A549 (cell line): ENCODE data around the gene SSH2. TPM values are rescaled to one million over a fixed set of nuclear protein-coding genes. Genes with fewer than 3 reads are reported as not detected.

Source experiments
- ATAC-seq, 2 experiments: fragments of 200-7000 bp in 1 of 2; fragments of >200 bp in 1 of 2; cut with Nextera tagmentation in 1 of 2; cut with Tn5 transposase in 1 of 2; 3 replicates each; pipeline versions ENCODE4 v1.8.0 to v1.9.1; 2018 to 2020; ENCODE audit warnings: mild to moderate bottlenecking in 1 of 2, moderate library complexity in 1 of 2
- CTCF ChIA-PET: fragments of 300-600 bp; sonication (Branson Sonifier 250); formaldehyde crosslinking; extraction: SDS; loops from one replicate; lab custom pipeline; 2021; ENCODE audit warnings: antibody characterized with exemption, inconsistent platforms; lab: Yijun Ruan, JAX
- POLR2A ChIA-PET: fragments of 350-600 bp; formaldehyde crosslinking; extraction: SDS; loops from one replicate; lab custom pipeline; 2021; ENCODE audit warnings: antibody characterized with exemption, inconsistent platforms; lab: Yijun Ruan, JAX
- DNase-seq, 2 experiments: peaks; one replicate each; pipeline versions ENCODE4 v3.0.0 to v3.0.0-alpha.2; 2011 to 2016; ENCODE audit warnings: low read depth in 1 of 2, low spot score in 1 of 2
- FAIRE-seq: peaks from 2 replicates; lab custom pipeline; 2011; peaks lifted over from hg19 to GRCh38; lab: Jason Lieb, UNC
- H3K27ac ChIP-seq, 2 experiments: fragments of >200 bp; sonication (Bioruptor Twin); formaldehyde crosslinking; 3 replicates each; pipeline ENCODE4 v1.5.1; 2016 to 2017
- H3K4me1 ChIP-seq: fragments of >200 bp; sonication (Bioruptor Twin); formaldehyde crosslinking; 3 replicates; pipeline ENCODE4 v1.6.1; 2016
- H3K4me2 ChIP-seq: fragments of >200 bp; sonication (Bioruptor Twin); formaldehyde crosslinking; 3 replicates; pipeline ENCODE4 v1.6.1; 2016
- H3K4me3 ChIP-seq: fragments of >200 bp; sonication (Bioruptor Twin); formaldehyde crosslinking; 3 replicates; pipeline ENCODE4 v1.5.1; 2016
- H3K9me3 ChIP-seq: fragments of >200 bp; sonication (Bioruptor Twin); formaldehyde crosslinking; 3 replicates; pipeline ENCODE4 v1.6.1; 2016
- ATOH8 ChIP-seq: fragments of 250-450 bp; sonication (Bioruptor Pico); IDR thresholded peaks from 2 replicates; pipeline ENCODE4 v1.5.0; 2020; ENCODE audit warnings: low read depth, mild to moderate bottlenecking, moderate library complexity
- BHLHE40 ChIP-seq: IDR thresholded peaks from 2 replicates; pipeline ENCODE4 v1.6.1; 2012; ENCODE audit warnings: low read depth, low read length, inconsistent platforms
- CHD2 ChIP-seq: fragments of 150-350 bp; IDR thresholded peaks from 2 replicates; pipeline ENCODE4 v1.6.1; 2014; ENCODE audit warnings: low read length; ENCODE audit not compliant: partially characterized antibody
- CTCF ChIP-seq: fragments of >200 bp; sonication (Bioruptor Twin); formaldehyde crosslinking; IDR thresholded peaks from 3 replicates; pipeline ENCODE4 v1.5.1; 2016
- EHF ChIP-seq: fragments of 250-450 bp; sonication (Bioruptor Pico); IDR thresholded peaks from 2 replicates; pipeline ENCODE4 v1.5.0; 2020; ENCODE audit warnings: mild to moderate bottlenecking
- JUN ChIP-seq, 2 experiments: fragments of >200 bp; sonication (Bioruptor Twin); formaldehyde crosslinking; IDR thresholded peaks; 2 replicates in 1 of 2; 3 replicates in 1 of 2; pipeline ENCODE4 v1.6.1; 2016 to 2017
- KDM5A ChIP-seq: fragments of 200-600 bp; sonication (generic); IDR thresholded peaks from 2 replicates; pipeline ENCODE4 v1.6.1; 2016; ENCODE audit warnings: antibody characterized with exemption, mild to moderate bottlenecking
- MAX ChIP-seq: IDR thresholded peaks from 2 replicates; pipeline ENCODE4 v1.6.1; 2012
- MYC ChIP-seq: IDR thresholded peaks from 2 replicates; pipeline ENCODE4 v1.6.1; 2012; ENCODE audit warnings: mild to moderate bottlenecking, inconsistent platforms, low read length, improper control_type of control experiment, borderline replicate concordance
- POLR2AphosphoS2 ChIP-seq: conservative IDR thresholded peaks from 2 replicates; pipeline ENCODE4 v1.6.1; 2012; ENCODE audit warnings: low read length, improper control_type of control experiment, inconsistent platforms
- RAD21 ChIP-seq, 2 experiments: fragments of >200 bp in 1 of 2; sonication (Bioruptor Twin) in 1 of 2; formaldehyde crosslinking in 1 of 2; IDR thresholded peaks in 1 of 2; conservative IDR thresholded peaks in 1 of 2; 2 replicates in 1 of 2; 3 replicates in 1 of 2; pipeline ENCODE4 v1.6.1; 2012 to 2018; ENCODE audit warnings: inconsistent platforms in 1 of 2
- RFX5 ChIP-seq: fragments of 450-650 bp; IDR thresholded peaks from 2 replicates; pipeline ENCODE4 v1.7.1; 2014; ENCODE audit warnings: antibody characterized with exemption, mild to moderate bottlenecking, moderate library complexity
- SMC3 ChIP-seq: fragments of >200 bp; sonication (Bioruptor Twin); formaldehyde crosslinking; IDR thresholded peaks from 3 replicates; pipeline ENCODE4 v1.6.1; 2018; ENCODE audit warnings: inconsistent platforms
- TFCP2L1 ChIP-seq: fragments of 250-450 bp; sonication (Bioruptor Pico); IDR thresholded peaks from 2 replicates; pipeline ENCODE4 v1.5.0; 2021; ENCODE audit warnings: mild to moderate bottlenecking
- TP53 ChIP-seq: fragments of 250-450 bp; sonication (Bioruptor Pico); IDR thresholded peaks from 2 replicates; pipeline ENCODE4 v1.5.0; 2021; ENCODE audit warnings: mild to moderate bottlenecking, moderate library complexity
- ZC3H11A ChIP-seq: fragments of 450-650 bp; IDR thresholded peaks from 2 replicates; pipeline ENCODE4 v1.6.1; 2014; ENCODE audit warnings: antibody characterized with exemption, mild to moderate bottlenecking
- WGBS: methylation state at CpG from one replicate; pipeline ENCODE4 v1.1.6; 2017; ENCODE audit errors: missing lambda C conversion rate; 5-methylcytosine and 5-hydroxymethylcytosine counted together
- polyA plus RNA-seq, 4 experiments: library from polyadenylated mRNA; depleted of rRNA in 3 of 4; stranded (reverse); fragments of >200 nt; fragmentation: RNase III in 1 of 4; extraction: RNeasy Plus Mini Kit Qiagen cat#74134 plus additional on column Dnase treatment in 1 of 4; gene quantifications; 2 replicates in 3 of 4; 3 replicates in 1 of 4; pipeline ENCODE4 v1.2.3, GENCODE V29; 2011 to 2017
- TF ChIP-seq, protein P1 (sequence below): fragments of 250-450 bp; sonication (Bioruptor Pico); IDR thresholded peaks from 2 replicates; pipeline ENCODE4 v1.5.0; 2021; ENCODE audit warnings: mild to moderate bottlenecking, moderate library complexity, borderline replicate concordance

The SSH2 gene
- polyA plus RNA-seq, 2 of the 4 experiments (the other 2 are of a cell fraction), result 20.7 to 24.5 TPM

DNA sequence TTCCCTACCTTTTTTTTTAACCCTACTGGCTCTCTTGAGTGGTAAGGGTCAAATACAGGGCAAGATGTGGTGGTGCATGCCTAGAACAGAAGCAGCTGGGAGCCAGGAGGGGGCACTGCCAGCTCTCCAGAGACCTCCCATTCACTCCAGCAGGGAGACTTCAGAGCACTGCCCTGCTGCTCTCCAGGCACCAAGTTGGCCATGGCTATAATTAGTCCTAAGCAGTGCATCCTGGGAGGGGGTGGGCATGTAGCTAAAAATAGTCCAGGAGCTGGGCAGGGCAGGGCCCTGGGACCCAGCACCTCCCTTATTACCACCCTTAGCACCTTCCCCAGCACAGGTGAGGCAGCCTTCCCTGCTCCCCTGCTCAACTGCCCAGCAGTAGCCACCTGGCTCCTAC lies 310.8 kb downstream of the SSH2 start:
- TF ChIP-seq RAD21 (conservative IDR thresholded peaks at IDR 0.05 in 1 of 2, IDR thresholded peaks at IDR 0.05 in 1 of 2), result peak in 1 of 2 experiments; percentile 53; a peak in 2 of 5 replicates
- peak; percentile 29; the same call in 2 of the 3 replicates for TF ChIP-seq CTCF
- no peak for TF ChIP-seq POLR2AphosphoS2
- TF ChIP-seq, all 56 proteins: peak for 2
- ChIA-PET POLR2A (no interaction called here), CTCF (interaction anchor here (1.2 to 23.2 kb wide), 9 partner anchors 12 to 311 kb away, joined by 4 to 447 read pairs (median 31); partner anchors contain the start of genes ABHD15, ANKRD13B, SSH2 and TP53I13)
- H3K4me1 ChIP-seq, result peaks cover 49% of the 10 kb centered on the region
- H3K27ac ChIP-seq, result peak overlapping the region in 1 of 2 experiments; percentile 63; a peak in 3 of 6 replicates
- peak overlapping the region; percentile 47; the same call in 1 of the 3 replicates for H3K4me2 ChIP-seq
- no peak overlapping the region for H3K4me3 ChIP-seq
- no peaks in the 10 kb centered on the region for H3K9me3 ChIP-seq
- ATAC-seq (peak; percentile 3 to 17; a peak in 3 of 6 replicates), FAIRE-seq (no peak), DNase-seq (peak in 1 of 2 experiments; percentile 73)

DNA sequence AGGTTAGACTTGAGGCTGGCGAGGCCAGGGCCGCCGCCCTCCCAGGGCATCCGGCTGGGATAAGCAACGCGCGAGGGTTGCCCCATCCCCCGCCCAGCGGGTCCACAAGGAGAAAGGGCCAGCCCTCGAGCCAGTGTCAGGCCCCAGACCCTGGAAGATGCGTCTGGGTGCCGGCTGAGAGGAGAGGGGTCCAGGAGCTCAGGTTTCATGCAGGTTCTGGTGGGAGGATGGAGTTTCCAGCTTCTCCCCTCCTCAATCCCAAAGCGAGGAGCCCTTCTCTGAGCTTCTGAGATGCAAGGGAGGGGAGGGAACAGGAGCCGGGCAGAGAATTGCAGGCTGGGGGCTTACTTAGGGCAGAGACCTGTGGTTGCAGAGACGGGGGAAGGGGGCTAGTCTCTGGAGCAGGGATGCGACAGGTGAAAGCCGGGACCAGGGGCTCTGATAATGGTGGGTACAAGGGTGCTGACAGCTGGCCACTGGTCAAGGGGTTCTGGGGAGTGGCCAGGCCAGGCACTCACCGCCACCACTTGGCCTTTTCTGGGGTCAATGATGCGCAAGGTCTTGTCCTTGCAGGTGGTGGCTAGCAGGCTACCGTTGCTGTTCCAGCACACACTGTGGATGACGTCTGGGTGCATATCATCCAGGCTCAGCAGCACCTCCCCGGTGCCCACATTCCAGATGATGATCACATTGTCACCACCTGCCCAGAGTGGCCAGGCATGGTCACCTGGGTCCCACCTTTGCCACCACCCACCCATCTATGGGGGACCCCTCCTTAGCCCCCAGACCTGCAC lies 311.6 kb downstream of the SSH2 start:
- Histone ChIP-seq H3K4me1 (peaks cover 57% of the 10 kb centered on the region), H3K4me2 (peak overlapping the region; percentile 70), H3K27ac (peak overlapping the region; percentile 63 to 82; a peak in 5 of 6 replicates), H3K9me3 (no peaks in the 10 kb centered on the region), H3K4me3 (peak overlapping the region; percentile 23; the same call in 2 of the 3 replicates)
- ChIA-PET POLR2A (interaction anchor here (1.0 to 2.3 kb wide), 3 partner anchors 21 to 51 kb away, joined by 3 to 15 read pairs (median 8); partner anchors contain the start of gene ANKRD13B), CTCF (interaction anchor here (0.6 to 23.2 kb wide), 41 partner anchors 9 to 494 kb away, joined by 3 to 447 read pairs (median 5); partner anchors contain the start of genes ABHD15, ANKRD13B, SSH2 and TP53I13)
- 72% methylated on average over 14 of the region's 22 CpGs for WGBS
- no peak for DNase-seq
- peak; percentile 10 to 13 for ATAC-seq
- TF ChIP-seq CTCF (0 out of 3 replicates have a peak, but pooled peaks have one; percentile 3), ZC3H11A (no peak), TP53 (CRISPR knock-in tag) (0 out of 2 replicates have a peak, but pooled peaks have one; percentile 3)
- no peak for FAIRE-seq

GRCh38 chr17:29617481-29618271 lies 312.4 kb downstream of the SSH2 start:
- DNase-seq (peak; percentile 85 to 86), FAIRE-seq (no peak), ATAC-seq (peak; percentile 39 to 73)
- Histone ChIP-seq H3K4me1 (peaks cover 57% of the 10 kb centered on the region), H3K27ac (peak overlapping the region; percentile 63 to 82), H3K4me3 (peak overlapping the region; percentile 23; the same call in 2 of the 3 replicates), H3K4me2 (peak overlapping the region; percentile 70), H3K9me3 (no peaks in the 10 kb centered on the region)
- CTCF ChIA-PET, result interaction anchor here (0.6 to 23.2 kb wide), 50 partner anchors 9 to 825 kb away, joined by 3 to 447 read pairs (median 4); partner anchors contain the start of genes ABHD15, ANKRD13B, SSH2 and TP53I13
- POLR2A ChIA-PET, result interaction anchor here (1.0 to 2.3 kb wide), 4 partner anchors 21 to 314 kb away, joined by 3 to 15 read pairs (median 6); partner anchors contain the start of gene ANKRD13B
- 38% methylated on average over 43 of the region's 68 CpGs for WGBS
- TF ChIP-seq BHLHE40, result no peak
- TF ChIP-seq JUN (IDR thresholded peaks at IDR 0.05), result no peak
- TF ChIP-seq KDM5A, result 0 out of 2 replicates have a peak, but pooled peaks have one; percentile 44
- TF ChIP-seq, protein P1, sequence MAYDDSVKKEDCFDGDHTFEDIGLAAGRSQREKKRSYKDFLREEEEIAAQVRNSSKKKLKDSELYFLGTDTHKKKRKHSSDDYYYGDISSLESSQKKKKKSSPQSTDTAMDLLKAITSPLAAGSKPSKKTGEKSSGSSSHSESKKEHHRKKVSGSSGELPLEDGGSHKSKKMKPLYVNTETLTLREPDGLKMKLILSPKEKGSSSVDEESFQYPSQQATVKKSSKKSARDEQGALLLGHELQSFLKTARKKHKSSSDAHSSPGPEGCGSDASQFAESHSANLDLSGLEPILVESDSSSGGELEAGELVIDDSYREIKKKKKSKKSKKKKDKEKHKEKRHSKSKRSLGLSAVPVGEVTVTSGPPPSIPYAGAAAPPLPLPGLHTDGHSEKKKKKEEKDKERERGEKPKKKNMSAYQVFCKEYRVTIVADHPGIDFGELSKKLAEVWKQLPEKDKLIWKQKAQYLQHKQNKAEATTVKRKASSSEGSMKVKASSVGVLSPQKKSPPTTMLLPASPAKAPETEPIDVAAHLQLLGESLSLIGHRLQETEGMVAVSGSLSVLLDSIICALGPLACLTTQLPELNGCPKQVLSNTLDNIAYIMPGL (CRISPR knock-in tag), result peak; percentile 17; the same call in 1 of the 2 replicates
- peak; percentile 96 for TF ChIP-seq CTCF
- no peak for TF ChIP-seq MYC
- peak; percentile 61 for TF ChIP-seq MAX
- 0 out of 2 replicates have a peak, but pooled peaks have one; percentile 8 for TF ChIP-seq ATOH8
- peak; percentile 71 for TF ChIP-seq SMC3
- TF ChIP-seq CHD2, result no peak
- no peak for TF ChIP-seq EHF (CRISPR knock-in tag)
- TF ChIP-seq RFX5, result no peak
- no peak for TF ChIP-seq TFCP2L1 (CRISPR knock-in tag)
